ENCODE data around the gene ITGB1BP1.
A peak's percentile ranks its signal among the peaks of the same experiment; 100 is the strongest.

The ITGB1BP1 gene, protein sequence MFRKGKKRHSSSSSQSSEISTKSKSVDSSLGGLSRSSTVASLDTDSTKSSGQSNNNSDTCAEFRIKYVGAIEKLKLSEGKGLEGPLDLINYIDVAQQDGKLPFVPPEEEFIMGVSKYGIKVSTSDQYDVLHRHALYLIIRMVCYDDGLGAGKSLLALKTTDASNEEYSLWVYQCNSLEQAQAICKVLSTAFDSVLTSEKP

GRCh38 chr2:9423100-9423921 is at the start of gene ITGB1BP1, which contains the start of gene CPSF3:
TSS of gene ITGB1BP1 (minus strand) at chr2:9423528. CDS start at chr2:9418697, 4,831 bp downstream.
TSS of gene CPSF3 (plus strand) at chr2:9423654. CDS start at chr2:9423774, 120 bp downstream.
- peak; percentile 97 for DNase-seq

- DNase-seq = no peak
These were observed 49.2 kb upstream of the ITGB1BP1 start for GRCh38 chr2:9472511-9472910.

- DNase-seq = no peak
These were observed 47.9 kb upstream of the ITGB1BP1 start for GRCh38 chr2:9471206-9471605.

- DNase-seq = no peak
These were observed 44.4 kb upstream of the ITGB1BP1 start for GRCh38 chr2:9467687-9468086.

- no peak for DNase-seq
These were observed 42.9 kb upstream of the ITGB1BP1 start for GRCh38 chr2:9466147-9466683.

GRCh38 chr2:9465170-9465569 is 41.8 kb upstream of the ITGB1BP1 start:
- DNase-seq = no peak

DNA sequence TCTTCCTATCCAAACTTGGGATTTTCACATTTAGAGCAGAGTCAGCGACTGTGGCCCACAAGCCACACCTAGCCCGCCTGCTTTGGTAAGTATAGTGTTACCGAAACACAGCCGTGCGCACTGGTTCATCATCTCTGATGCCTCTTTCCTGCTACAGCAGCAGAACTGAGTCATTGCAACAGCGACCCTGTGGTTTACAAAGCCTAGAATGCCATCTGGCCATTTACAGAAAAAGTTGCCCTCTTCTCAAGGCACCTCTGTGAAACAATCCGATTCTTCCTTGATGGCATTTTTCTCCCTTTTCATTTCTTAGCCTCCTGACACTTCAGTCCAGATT is 40.3 kb upstream of the ITGB1BP1 start:
- no peak for DNase-seq

DNA sequence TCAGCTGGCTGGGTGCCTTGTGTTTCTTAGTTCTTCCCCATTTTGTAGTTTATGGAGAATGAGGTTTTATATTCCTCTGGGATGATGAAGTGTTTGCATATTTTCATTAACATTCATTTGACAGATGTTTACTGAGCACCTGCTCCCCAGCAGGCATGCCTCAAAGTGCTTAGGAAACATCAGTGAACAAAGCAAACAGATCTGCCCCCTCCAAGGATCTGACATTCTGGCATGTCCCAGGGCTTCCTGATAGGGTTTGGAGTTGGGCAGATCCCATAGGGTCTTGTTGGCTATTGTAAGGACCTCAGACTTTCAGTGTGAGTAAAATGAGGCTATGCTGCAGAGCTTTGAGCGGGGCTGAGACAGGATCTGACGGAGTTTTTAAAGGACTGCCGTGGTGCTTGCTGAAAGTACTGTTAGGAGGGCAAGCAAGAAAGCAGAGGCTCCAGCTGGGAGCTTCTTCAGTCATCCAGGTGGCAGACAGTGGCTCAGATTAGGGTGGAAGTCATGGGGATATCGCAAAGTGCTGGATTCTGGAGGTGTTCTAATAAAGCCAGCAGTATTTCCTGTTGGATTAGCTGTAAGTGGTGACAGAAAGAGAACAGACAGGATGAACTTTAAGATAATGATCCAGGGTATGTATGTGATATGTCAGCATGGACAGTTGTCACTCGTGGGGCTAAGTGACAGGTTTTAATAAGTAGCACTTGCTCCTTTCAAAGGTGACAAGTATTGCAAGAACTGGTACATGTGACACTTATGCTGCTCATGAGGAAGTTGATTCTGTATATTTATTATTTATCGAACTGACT is 39.8 kb upstream of the ITGB1BP1 start:
- DNase-seq = peak; percentile 16

GRCh38 chr2:9462313-9462712 is 39.0 kb upstream of the ITGB1BP1 start:
- DNase-seq = no peak

DNA sequence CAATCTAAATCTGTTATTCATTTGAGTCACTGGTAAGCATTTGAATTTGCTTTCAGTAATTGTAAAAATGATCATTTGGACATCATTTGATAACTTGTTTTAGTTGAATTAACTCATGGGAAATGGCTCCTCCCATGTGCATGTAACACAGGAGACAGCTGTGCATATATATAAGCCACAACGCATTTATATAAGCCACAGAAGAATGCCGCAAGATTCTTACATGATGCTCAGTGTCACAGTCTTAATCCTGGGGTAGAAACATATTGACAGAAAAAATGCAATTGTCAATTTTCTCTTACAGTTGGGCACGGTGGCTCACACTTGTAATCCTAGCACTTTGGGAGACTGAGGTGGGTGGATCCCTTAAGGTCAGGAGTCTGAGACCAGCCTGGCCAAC is 37.8 kb upstream of the ITGB1BP1 start:
- no peak for DNase-seq

DNA sequence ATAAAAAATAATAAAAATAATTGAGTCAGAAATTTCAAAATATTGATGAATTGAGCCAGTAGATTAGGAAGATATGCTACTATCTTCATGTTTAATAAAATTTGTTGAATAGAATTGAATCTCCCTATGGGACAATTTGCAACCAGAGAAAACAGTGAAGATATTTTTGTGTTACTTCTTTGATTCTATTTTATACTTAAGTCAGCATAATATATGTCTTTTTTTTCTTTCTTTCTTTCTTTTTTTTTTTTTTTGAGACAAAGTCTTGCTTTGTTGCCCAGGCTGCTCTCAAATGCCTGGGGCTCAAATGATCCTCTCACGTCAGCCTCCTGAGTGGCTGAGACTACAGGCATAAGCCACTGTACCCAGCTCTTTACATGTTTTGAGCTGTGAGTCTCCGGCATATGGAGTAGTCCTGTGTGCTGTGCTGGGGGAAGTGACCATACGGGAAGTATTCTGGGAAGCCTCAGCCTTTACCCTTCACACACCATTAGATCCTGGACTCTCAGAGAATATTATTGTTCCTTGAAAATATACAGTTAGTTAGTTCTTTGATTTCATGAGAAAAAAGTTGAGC is 37.2 kb upstream of the ITGB1BP1 start:
- DNase-seq = no peak

- DNase-seq = no peak
These were observed 27.9 kb upstream of the ITGB1BP1 start for GRCh38 chr2:9451231-9451630.

DNA sequence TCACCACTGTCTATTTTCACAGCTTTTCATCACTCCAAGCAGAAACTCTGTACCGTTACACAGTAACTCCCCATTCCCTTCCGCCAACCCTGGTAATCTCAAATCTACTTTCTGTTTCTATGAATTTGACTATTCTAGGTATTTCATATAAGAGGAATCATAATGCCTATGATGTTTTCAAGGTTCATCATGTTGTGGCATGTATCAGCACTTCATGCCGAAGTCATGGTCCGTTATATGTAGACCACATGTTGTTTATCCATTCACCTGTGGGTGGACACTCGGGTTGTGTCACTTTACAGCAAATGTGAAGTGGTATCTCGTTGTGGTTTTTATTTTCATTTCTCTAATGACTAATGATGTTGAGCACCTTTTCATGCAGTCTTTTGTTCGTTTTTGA is 21.8 kb upstream of the ITGB1BP1 start:
- DNase-seq = no peak

DNA sequence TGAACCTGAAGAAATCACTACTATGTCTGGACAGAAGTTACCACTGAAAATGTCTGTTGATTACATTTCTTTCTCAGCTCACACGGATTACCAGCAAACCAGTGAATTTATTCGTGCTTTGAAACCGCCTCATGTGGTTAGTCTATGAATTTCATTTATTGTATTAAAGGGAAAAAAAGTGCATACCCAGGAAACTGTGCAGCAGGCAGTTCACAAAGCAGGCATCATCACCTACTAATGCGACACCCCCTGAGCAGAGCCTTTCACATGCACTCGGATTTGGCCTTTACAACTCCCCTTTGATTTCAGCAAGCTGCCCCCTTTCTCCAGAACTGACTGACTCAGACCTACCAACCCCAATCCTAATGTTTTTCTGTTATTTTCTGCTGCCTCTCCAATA is 20.2 kb upstream of the ITGB1BP1 start:
- no peak for DNase-seq

GRCh38 chr2:9441556-9441955 is 18.2 kb upstream of the ITGB1BP1 start:
- no peak for DNase-seq

DNA sequence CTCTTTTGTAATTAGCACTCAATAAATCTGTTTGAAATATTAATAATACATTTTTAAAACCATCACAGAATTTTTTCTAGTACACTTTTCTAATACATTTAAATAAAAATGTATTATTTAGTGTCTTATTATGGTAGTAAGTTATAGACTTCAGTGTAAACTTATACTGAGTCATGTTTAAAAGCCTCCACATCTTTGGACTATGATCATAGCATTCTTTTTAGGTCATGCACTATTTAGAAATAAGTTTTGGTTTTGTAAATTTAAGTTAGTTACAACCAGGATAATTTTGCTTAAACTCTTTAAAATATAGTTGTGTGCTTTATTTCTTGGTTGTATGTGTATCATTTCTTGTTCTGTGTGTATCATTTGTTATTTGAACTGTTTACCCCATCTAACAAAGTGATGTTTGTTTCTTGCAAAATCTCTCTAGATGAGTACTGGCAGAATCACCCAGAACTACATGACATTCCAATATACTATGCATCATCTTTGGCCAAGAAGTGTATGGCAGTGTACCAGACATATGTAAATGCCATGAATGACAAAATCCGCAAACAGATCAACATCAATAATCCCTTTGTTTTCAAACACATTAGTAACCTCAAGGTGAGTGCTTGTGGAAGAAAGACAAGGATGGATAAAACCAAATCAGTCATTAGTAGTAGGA is 16.9 kb upstream of the ITGB1BP1 start:
- DNase-seq = no peak

DNA sequence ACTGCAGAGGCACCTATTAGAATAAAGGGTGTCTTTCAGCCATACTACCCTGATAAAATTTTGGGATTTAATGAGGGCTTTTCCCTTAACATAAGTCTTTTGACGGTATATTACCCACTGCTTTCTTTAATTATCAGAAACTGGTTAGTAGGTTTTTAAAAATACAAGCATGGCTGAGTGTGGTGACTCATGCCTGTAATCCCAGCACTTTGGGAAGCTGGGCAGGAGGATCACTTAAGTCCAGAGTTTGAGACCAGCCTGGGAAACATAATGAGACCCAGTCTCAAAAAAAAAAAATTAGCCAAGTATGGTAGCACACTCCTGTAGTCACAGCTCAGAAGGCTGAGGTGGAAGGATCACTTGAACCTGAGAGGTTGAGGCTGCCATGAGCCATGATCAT is 16.2 kb upstream of the ITGB1BP1 start:
- DNase-seq = no peak

- DNase-seq = no peak
These were observed 11.2 kb upstream of the ITGB1BP1 start for GRCh38 chr2:9434489-9434888.

DNA sequence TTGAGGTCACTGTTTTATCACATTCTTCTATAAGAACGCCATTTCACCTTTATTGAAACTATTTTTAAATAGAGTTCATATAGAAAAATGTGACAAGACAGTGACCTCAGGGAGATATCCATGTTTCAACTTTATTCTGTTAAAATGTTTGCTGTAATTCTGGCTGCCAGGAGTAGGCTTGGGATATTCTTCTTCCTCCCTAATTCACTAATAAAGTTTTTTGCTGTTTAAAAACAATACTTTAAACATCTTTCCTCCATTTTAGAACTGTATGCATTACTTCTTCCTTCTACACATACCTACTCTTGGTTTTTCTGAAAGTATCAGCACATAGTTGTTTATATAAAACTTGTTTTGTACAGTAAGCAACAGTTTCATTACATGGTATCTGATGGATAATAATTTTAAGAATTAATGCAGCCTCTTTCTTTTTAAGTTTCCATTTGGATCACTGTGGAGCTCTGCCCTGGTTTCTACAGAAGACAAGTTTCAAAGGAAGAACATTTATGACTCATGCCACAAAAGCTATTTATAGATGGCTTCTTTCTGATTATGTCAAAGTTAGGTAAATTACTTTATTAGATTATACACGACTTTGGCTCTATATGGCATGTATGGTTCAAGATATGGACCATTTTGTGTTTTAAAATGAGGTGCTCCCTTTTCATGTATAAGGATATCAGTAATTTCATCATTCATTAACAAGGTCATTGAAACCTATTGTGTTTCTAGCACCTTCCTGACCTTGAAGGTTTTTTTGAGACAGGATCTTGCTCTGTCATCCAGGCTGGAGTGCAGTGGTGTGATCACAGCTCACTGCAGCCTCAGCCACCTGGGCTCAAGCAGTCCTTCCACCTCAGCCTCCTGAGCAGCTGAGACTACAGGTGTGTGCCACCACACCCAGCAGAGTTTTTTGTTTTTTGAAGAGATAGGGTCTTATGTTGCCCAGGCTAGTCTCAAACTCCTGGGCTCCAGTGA is 7.3 kb upstream of the ITGB1BP1 start:
- DNase-seq = no peak

DNA sequence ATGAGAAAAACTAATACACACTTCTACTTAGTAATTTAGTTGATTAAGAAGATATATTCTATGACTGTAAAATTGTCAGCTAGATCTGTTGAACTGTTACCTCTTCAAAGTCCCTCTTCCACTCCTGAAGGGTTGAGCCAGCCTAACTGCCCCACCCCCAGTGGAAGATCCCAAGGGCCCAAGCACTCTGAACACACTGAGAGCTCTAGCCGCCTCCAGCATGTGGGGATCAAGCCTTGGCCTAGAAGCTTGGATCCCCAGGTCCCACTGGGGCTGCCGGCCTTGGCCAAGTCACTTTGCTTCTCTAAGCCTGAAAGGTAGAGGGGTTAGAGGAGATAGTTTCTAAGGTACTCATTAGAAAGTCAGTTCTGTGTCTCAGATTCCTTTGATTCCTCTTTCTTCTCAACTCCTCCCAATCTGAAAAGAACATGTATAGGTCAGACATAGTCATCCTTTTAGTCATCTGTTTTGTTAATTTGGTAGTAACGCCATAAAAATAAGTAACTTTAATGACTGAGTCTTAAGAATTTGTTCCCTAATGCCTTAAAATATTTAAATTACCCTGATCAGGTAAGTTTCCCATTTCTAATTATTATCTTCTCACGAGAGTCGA is 5.7 kb upstream of the ITGB1BP1 start:
- DNase-seq = no peak
